ENCODE measurements around the gene TRPM6.

The TRPM6 gene

GRCh38 chr9:74696520-74696919, 191.2 kb downstream of the TRPM6 start:
- DNase-seq: no peak

- DNase-seq: no peak
These were observed 196.7 kb downstream of the TRPM6 start for GRCh38 chr9:74691058-74691457.

DNA sequence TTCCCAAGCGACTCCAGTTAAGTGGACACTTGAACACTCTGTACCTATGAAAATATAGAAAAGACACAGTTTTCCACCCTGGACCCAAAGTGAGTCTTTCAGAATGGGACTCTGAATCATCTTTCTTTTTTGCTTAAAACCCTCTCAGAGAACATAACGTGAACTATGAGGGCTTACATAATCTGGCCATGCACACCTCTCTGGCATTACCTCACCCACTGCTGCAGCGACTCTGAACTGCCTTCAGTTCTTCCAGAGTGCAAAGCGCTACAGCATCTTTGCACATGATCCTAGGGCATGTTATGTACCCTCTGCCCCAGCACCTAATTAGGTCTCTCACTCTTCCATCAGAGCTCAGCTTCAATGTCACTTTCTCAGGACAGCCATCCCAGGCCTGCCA, 204.4 kb downstream of the TRPM6 start:
- no peak for DNase-seq

- no peak for DNase-seq
These were observed 205.8 kb downstream of the TRPM6 start for GRCh38 chr9:74681906-74682305.

DNA sequence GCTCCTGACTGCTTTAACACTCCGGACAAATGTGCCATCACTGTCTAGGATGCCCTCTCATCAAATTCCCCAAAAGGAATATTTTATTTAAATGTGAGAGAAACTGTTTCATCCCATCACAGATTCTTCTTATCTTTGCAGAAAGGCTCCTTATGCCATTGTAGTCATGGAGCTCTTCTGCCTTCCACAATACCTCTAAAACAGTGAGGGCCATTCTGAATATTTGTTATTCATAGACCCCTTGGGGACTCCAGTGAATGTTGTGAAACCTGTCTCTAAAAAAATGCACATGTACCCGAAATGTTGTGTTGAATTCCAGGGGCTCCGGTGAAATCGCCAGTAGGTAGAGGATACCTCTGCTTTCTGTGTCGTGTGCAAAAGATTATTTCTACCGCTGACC, 213.6 kb downstream of the TRPM6 start:
- DNase-seq: no peak
